NCI-H187 treated with DMSO at 0.1 percent for 48 hours (cell line): ENCODE data around the gene NBEA.

Source experiments
- DNase-seq: peaks from one replicate; lab custom pipeline; 2025; lab: John Stamatoyannopoulos, UW

Gene NBEA

GRCh38 chr13:35179920-35180663, 238.0 kb downstream of the NBEA start:
- no peak for DNase-seq

- no peak for DNase-seq
Measured at GRCh38 chr13:35190241-35190640, 248.2 kb downstream of the NBEA start.

DNA sequence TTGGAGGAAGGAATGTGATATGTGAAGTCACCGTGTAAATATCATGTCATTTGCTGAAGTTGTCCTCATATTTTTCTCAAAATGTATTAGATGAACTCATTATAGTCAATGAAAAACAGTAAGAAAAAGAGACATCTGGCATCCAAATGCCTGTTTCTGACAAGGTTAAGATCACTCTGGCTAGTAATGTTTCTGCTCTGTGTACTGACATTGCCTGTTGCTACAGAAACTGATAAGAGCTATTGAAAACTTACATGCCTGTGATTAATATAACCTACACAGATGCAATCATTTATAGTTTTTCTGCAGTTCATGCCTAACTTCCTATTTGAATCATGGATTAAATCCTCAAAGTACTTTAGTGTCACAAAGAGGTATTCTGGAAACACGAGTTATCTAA, 249.8 kb downstream of the NBEA start:
- DNase-seq: no peak

GRCh38 chr13:35198613-35199200, 256.6 kb downstream of the NBEA start:
- DNase-seq: no peak

GRCh38 chr13:35208587-35208986, 266.5 kb downstream of the NBEA start:
- DNase-seq: no peak

GRCh38 chr13:35210261-35210660, 268.2 kb downstream of the NBEA start:
- no peak for DNase-seq

- no peak for DNase-seq
Measured at GRCh38 chr13:35211949-35212348, 269.9 kb downstream of the NBEA start.

- no peak for DNase-seq
Measured at GRCh38 chr13:35213911-35214310, 271.8 kb downstream of the NBEA start.

DNA sequence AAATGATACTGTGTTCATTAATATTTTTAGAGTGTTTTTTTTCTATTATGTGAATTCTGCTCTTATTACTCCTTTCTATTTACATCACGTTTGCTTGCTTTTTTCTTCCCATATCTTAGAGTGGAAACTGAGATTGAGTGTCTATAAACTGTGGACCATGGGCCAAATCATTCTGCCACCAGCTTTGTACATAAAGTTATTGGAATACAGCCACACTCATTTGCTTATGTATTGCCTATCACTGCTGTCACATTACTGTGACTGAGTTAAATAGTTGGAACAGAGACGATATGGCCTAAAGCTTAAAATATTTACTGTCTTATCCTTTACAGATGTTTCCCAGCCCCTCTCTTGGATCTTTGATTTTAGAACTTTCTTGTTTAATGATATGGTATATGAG, 274.1 kb downstream of the NBEA start:
- no peak for DNase-seq

DNA sequence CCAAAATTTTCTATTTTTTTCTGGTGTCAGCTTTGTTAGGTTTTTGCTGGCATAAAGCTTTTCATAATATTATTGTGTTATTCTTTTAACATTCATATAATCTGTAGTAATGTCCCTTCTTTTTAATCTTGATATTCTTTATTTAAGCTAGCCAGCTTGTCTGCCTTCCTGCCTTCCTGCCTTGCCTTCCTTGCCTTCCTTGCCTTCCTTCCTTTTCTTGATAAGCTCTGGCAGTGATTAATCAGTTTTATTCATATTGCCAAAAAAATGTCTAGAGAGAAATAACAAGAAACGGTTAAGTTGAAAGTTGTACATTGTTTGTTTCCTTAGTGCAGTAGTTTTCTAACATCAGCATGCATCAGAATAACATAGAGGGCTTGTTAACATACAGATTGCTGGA, 277.0 kb downstream of the NBEA start:
- DNase-seq: no peak

DNA sequence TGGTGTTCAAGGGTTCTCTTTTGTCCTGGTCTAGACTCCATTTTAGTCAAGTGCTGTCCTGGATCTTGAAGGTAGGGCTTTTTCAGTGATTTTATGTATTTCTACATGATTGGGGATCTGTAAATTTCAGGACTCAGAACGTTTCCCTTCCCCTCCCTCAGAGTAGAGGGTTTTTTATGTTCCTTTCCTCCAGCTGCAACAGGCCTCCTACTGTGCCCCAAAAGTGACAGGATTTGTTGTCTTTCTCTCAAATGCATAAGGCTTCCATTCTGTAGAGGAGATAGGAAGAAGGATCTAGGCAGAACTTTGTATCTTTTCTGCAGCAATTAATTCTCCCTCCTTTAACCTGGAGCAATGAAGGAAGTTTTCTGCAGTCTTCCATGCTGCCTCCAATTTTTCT, 283.1 kb downstream of the NBEA start:
- no peak for DNase-seq

DNA sequence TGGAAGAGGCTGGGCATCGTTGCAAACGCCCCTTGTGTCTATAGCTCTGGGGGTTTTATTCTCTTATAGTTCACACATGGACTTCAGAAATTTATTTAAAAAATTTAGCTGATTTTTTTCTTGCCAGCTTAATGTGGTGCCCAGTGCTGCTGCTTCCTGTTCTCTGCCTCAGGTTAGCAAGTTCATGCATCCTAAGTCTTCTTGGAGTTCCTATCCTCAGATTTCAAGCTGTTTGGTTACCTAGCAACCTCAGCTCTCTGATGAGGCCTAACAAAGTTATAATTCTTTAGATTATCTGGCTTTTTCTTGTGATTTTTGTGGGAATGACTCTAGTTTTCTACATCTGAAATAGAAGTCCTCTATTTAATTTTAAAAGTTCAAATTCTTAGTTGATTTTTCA, 283.5 kb downstream of the NBEA start:
- no peak for DNase-seq

DNA sequence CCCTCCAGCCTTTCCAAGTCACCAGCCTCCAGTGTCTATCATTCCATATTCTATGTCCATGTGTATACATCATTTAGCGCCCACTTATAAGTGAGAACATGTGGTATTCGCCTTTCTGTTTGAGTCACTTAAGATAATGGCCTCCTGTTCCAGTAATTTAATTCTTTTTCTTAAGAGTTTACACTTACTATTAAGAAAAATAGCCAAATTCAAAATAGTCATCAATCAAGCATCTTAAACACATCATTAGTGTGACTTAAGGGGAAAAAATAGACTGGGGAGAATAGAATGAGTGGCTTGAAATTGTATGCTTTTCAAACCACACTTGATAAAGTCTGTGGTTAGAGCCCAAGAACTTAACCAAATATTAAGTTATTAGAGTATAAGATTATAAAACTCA, 286.5 kb downstream of the NBEA start:
- DNase-seq: no peak

GRCh38 chr13:35231426-35231825, 289.4 kb downstream of the NBEA start:
- no peak for DNase-seq

- DNase-seq: no peak
Measured at GRCh38 chr13:35238274-35238673, 296.2 kb downstream of the NBEA start.

DNA sequence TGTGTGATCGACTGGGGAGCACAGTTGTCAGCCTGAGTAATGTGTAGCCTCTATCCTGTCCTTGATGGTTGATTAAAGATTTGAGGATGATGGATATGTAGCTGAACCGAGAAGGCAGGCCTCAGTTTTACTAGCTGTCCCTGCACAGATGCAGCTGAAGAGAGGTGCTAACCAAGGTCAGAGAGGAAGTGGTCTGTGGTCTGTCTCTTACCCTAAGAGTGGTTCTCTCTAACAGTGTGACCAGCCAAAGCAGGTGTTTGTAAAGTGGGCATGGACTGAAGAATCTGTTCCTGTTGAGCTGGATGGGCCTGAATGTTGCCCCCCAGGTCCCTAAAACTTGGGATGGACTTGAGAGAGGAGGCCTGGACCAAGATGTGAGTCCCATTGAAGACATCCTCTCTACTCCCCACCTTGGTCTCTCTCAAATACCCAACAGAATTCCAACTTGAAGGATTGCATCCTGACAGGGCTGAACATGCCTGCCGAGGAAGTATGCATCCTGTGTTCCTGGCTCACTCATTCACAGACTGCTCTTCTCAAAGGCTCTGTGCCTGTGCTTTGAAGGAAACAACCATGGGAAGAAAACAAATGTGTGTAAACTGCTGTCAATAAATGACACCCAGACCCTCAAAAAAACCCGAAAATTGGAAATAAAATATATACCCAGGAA, 310.6 kb downstream of the NBEA start:
- no peak for DNase-seq

DNA sequence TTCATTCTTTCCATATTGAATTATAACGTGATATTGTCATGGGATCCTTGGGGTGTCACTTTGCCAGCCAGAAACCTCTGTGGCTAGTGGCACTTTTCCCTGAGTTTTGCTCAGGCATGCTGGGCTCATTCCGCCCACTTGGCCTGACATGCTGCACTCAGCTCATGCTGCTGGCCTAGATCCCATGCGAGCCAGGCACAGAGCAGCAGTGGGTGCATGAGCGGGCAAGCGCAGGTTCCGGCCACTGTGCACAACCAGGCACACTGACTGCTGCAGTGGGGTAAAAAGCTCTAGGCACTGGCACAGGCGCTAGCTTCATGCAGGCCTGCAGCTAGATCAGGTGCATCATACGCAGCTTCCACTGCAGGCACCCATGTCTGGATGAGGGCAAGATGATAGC, 313.2 kb downstream of the NBEA start:
- DNase-seq: no peak

DNA sequence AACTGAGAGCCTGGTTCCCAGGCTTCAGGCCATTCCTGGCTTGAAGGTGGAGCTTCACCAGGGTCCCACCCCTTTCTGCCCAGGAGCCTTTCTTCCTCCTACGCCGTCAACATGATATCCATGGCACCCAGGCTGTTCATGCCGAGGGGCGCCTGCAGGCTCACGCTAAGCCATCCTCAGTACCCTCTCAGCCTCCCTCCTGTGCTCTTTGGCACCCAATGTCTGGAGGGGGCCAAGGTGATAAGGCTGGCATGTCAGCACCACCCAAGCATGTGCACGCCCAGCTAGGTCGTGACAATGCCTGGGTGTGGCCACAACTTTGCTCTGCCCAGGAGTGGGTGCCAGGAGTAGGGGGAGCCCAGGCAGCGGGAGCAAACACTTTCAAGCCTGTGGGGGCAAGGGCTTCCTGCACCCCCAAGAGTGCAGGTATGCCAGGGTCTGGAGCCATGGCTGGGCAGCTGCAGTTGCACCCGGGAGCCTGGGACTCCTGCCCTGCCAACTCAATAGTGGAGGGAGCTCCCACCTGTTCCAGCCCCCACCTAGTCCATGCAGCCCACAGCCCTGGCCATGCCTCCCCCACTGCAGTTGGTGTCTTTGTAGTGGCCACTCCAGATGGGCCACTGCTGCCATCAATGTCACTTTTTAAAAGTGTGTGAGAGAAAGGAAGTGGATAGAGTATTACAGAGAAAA, 314.5 kb downstream of the NBEA start:
- DNase-seq: no peak

DNA sequence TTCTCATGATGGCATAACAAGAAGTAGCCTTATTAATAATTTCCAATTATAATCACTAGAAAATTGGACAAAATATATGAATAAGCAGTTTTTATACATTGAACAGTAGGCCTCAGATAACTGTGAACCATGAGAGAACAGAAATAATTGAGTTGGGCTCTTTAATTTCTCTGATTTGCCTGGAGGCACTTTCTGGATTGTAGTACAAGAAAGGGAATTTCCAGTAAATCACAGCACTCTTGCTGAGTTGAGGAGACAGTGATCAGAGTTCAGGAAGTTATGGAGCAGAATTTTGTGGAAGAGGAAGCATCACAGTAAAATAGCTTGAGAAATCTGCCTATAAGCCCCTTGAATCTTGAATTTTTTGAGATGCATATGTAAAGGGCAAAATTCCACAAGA, 318.2 kb downstream of the NBEA start:
- DNase-seq: no peak

- DNase-seq: no peak
Measured at GRCh38 chr13:35266412-35266811, 324.3 kb downstream of the NBEA start.

GRCh38 chr13:35278917-35279316, 336.8 kb downstream of the NBEA start:
- no peak for DNase-seq

- no peak for DNase-seq
Measured at GRCh38 chr13:35279500-35279899, 337.4 kb downstream of the NBEA start.

- DNase-seq: no peak
Measured at GRCh38 chr13:35283856-35284255, 341.8 kb downstream of the NBEA start.
